SK-N-SH (cell line): ENCODE measurements around the gene MALRD1. TPM values are rescaled to one million over a fixed set of nuclear protein-coding genes. Genes with fewer than 3 reads are reported as not detected.

Experiments
- CTCF ChIA-PET: fragments of 300-600, 350-600 bp; formaldehyde crosslinking; extraction: SDS; loops from one replicate; lab custom pipeline; 2021; lab: Yijun Ruan, JAX
- POLR2A ChIA-PET: fragments of 350-600 bp; sonication (Branson Sonifier 250); formaldehyde crosslinking; extraction: SDS; loops from one replicate; lab custom pipeline; 2020; ENCODE audit warnings: antibody characterized with exemption, inconsistent platforms; lab: Yijun Ruan, JAX
- DNase-seq: peaks from one replicate; pipeline ENCODE4 v3.0.0; 2012
- H2AFZ ChIP-seq: fragments of 200-600 bp; sonication (generic); 2 replicates; pipeline ENCODE4 v1.8.1; 2016; ENCODE audit warnings: antibody characterized with exemption, mild to moderate bottlenecking, low read depth
- H3F3A ChIP-seq: fragments of 200-600 bp; sonication (generic); replicated peaks from 2 replicates; pipeline ENCODE3; 2016; ENCODE audit warnings: antibody characterized with exemption, mild to moderate bottlenecking; ENCODE audit not compliant: insufficient read depth
- H3K27ac ChIP-seq, 2 experiments: fragments of 200-500 bp in 1 of 2; fragments of 200-600 bp in 1 of 2; sonication (Bioruptor generic) in 1 of 2; sonication (generic), shearing (Covaris generic) in 1 of 2; 2 replicates each; pipeline versions ENCODE4 v1.5.1 to v1.6.1; 2014 to 2016; ENCODE audit warnings: low read depth in 2 of 2, inconsistent platforms in 1 of 2, low read length in 1 of 2, mild to moderate bottlenecking in 1 of 2, mixed read lengths in 1 of 2
- H3K27me3 ChIP-seq: fragments of 200-600 bp; sonication (generic), shearing (Covaris generic); 2 replicates; pipeline ENCODE4 v1.6.1; 2016; ENCODE audit warnings: mixed run types; ENCODE audit not compliant: insufficient read depth
- H3K36me3 ChIP-seq, 2 experiments: fragments of 200-500 bp in 1 of 2; fragments of 200-600 bp in 1 of 2; sonication (Bioruptor generic) in 1 of 2; sonication (generic) in 1 of 2; replicated peaks in 1 of 2; 2 replicates each; pipeline versions ENCODE3 to v1.5.1; 2014 to 2016; ENCODE audit warnings: low read length in 1 of 2, mild to moderate bottlenecking in 1 of 2; ENCODE audit not compliant: insufficient read depth in 2 of 2, control insufficient read depth in 1 of 2
- H3K4me1 ChIP-seq, 2 experiments: fragments of 200-500 bp in 1 of 2; fragments of 200-600 bp in 1 of 2; sonication (Bioruptor generic) in 1 of 2; sonication (generic), shearing (Covaris generic) in 1 of 2; 2 replicates each; pipeline versions ENCODE4 v1.5.1 to v1.6.1; 2014 to 2016; ENCODE audit warnings: low read depth in 1 of 2, low read length in 1 of 2, mixed run types in 1 of 2; ENCODE audit not compliant: insufficient read depth in 2 of 2, control insufficient read depth in 1 of 2
- H3K4me2 ChIP-seq: fragments of 200-600 bp; sonication (generic), shearing (Covaris generic); 2 replicates; pipeline ENCODE4 v1.6.1; 2017; ENCODE audit warnings: mixed run types
- H3K4me3 ChIP-seq, 2 experiments: fragments of 200-500 bp in 1 of 2; fragments of 200-600 bp in 1 of 2; sonication (Bioruptor generic) in 1 of 2; sonication (generic), shearing (Covaris generic) in 1 of 2; 2 replicates each; pipeline versions ENCODE4 v1.5.1 to v1.8.1; 2014 to 2016; ENCODE audit warnings: low read depth in 2 of 2, inconsistent platforms in 1 of 2, low read length in 1 of 2, mild to moderate bottlenecking in 1 of 2, mixed read lengths in 1 of 2, moderate library complexity in 1 of 2
- H3K79me2 ChIP-seq: fragments of 200-600 bp; sonication (generic); 2 replicates; pipeline ENCODE4 v1.8.1; 2017; ENCODE audit warnings: mild to moderate bottlenecking; ENCODE audit not compliant: insufficient read depth
- H3K9ac ChIP-seq: fragments of 200-600 bp; sonication (generic); 2 replicates; pipeline ENCODE4 v1.6.1; 2017; ENCODE audit warnings: mixed run types
- H3K9me2 ChIP-seq: fragments of 200-600 bp; sonication (generic); 2 replicates; pipeline ENCODE4 v1.6.1; 2017; ENCODE audit warnings: mixed run types
- H3K9me3 ChIP-seq: fragments of 200-600 bp; sonication (generic); 2 replicates; pipeline ENCODE4 v1.6.1; 2017; ENCODE audit warnings: mixed run types, mild to moderate bottlenecking, moderate library complexity
- H4K20me1 ChIP-seq: fragments of 200-600 bp; sonication (generic); 2 replicates; pipeline ENCODE4 v1.6.1; 2017; ENCODE audit warnings: mild to moderate bottlenecking, mixed run types; ENCODE audit not compliant: insufficient read depth
- FOSL2 ChIP-seq: IDR thresholded peaks from 2 replicates; pipeline ENCODE4 v1.4.0; 2012; ENCODE audit warnings: low read depth, mild to moderate bottlenecking, moderate library complexity, borderline replicate concordance
- FOXM1 ChIP-seq: IDR thresholded peaks from 2 replicates; pipeline ENCODE4 v1.4.0; 2012; ENCODE audit warnings: low read depth, mild to moderate bottlenecking
- GABPA ChIP-seq: IDR thresholded peaks from 2 replicates; pipeline ENCODE4 v1.4.0; 2012; ENCODE audit warnings: low read depth, mild to moderate bottlenecking
- JUND ChIP-seq: IDR thresholded peaks from 2 replicates; pipeline ENCODE4 v1.4.0; 2012
- MEF2A ChIP-seq: IDR thresholded peaks from 2 replicates; pipeline ENCODE4 v1.4.0; 2012; ENCODE audit warnings: low read depth, borderline replicate concordance
- MXI1 ChIP-seq: IDR thresholded peaks from 2 replicates; pipeline ENCODE4 v1.6.1; 2012; ENCODE audit warnings: mild to moderate bottlenecking, low read depth, low read length, improper control_type of control experiment
- NFIC ChIP-seq: IDR thresholded peaks from 2 replicates; pipeline ENCODE4 v1.4.0; 2012; ENCODE audit warnings: borderline replicate concordance
- NRF1 ChIP-seq: IDR thresholded peaks from 2 replicates; pipeline ENCODE4 v1.6.1; 2012; ENCODE audit warnings: low read depth, mild to moderate bottlenecking, low read length
- RCOR1 ChIP-seq: fragments of 150-350 bp; IDR thresholded peaks from 2 replicates; pipeline ENCODE4 v1.6.1; 2017; ENCODE audit warnings: antibody characterized with exemption, low read length
- RXRA ChIP-seq: IDR thresholded peaks from 2 replicates; pipeline ENCODE4 v1.4.0; 2012; ENCODE audit warnings: low read depth, mild to moderate bottlenecking, borderline replicate concordance
- SIN3A ChIP-seq: IDR thresholded peaks from 2 replicates; pipeline ENCODE4 v1.6.1; 2012; ENCODE audit warnings: low read depth, mild to moderate bottlenecking, low read length, moderate library complexity, borderline replicate concordance
- TAF1 ChIP-seq: IDR thresholded peaks from 2 replicates; pipeline ENCODE4 v1.6.1; 2012; ENCODE audit warnings: low read depth, mild to moderate bottlenecking, low read length, moderate library complexity, borderline replicate concordance
- TCF12 ChIP-seq: IDR thresholded peaks from 2 replicates; pipeline ENCODE4 v1.4.0; 2012
- TEAD4 ChIP-seq: IDR thresholded peaks from 2 replicates; pipeline ENCODE4 v1.4.0; 2012; ENCODE audit warnings: mild to moderate bottlenecking, borderline replicate concordance; ENCODE audit not compliant: insufficient read depth
- WGBS: methylation state at CpG from one replicate; pipeline ENCODE4 v1.1.6; 2017; ENCODE audit warnings: low lambda C conversion rate; 5-methylcytosine and 5-hydroxymethylcytosine counted together
- polyA plus RNA-seq, 3 experiments: library from polyadenylated mRNA; depleted of rRNA; stranded (reverse); fragments of >200 nt; gene quantifications; 2 replicates each; pipeline ENCODE4 v1.2.3, GENCODE V29; 2012
- TF ChIP-seq, protein P1 (sequence below): IDR thresholded peaks from 2 replicates; pipeline ENCODE4; 2012
- TF ChIP-seq, protein P2 (sequence below): IDR thresholded peaks from 2 replicates; pipeline ENCODE4 v1.4.0; 2012; ENCODE audit warnings: low read depth
- TF ChIP-seq, protein P3 (sequence below): IDR thresholded peaks from 2 replicates; pipeline ENCODE4 v1.4.0; 2012; ENCODE audit warnings: low read depth, borderline replicate concordance
- TF ChIP-seq, protein P4 (sequence below): IDR thresholded peaks from 2 replicates; pipeline ENCODE4 v1.4.0; 2012; ENCODE audit warnings: low read depth, borderline replicate concordance

Gene MALRD1
- polyA plus RNA-seq, 1 of the 3 experiments (the other 2 are of a cell fraction) = not detected

DNA sequence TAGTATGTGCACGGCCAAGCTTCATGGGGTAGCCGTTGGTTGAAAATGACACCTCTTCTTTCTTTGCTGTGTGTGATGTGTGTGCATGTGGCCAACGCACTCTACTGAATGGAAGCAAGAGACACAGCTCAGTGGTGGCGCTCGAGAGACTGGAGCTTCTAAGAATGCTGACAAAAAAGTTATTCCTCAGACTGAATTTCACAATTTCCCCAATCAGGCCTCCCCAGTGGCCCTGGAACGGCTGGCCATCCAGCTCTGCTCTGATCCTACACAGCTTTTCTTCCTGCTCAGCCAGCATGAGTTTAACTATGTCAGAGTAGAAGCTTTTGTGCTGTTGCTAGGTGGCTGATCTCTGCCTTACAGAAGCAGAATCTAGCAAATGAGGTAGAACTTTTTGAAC lies 581.0 kb downstream of the MALRD1 start:
- 0 out of 2 replicates have a peak overlapping the region, but pooled peaks have one; percentile 18 for H2AFZ ChIP-seq
- H3K4me2 ChIP-seq = no peak overlapping the region
- H3K9ac ChIP-seq = no peak overlapping the region
- no peaks in the 10 kb centered on the region for H3F3A ChIP-seq
- no peaks in the 10 kb centered on the region for H3K9me3 ChIP-seq
- H3K27me3 ChIP-seq = no peaks in the 10 kb centered on the region
- H3K79me2 ChIP-seq = no peaks in the 10 kb centered on the region
- no peak overlapping the region for H3K4me3 ChIP-seq
- no peak overlapping the region for H3K27ac ChIP-seq
- TF ChIP-seq FOXM1 (no peak), RCOR1 (no peak), GABPA (no peak), NFIC (no peak), SIN3A (no peak), TCF12 (no peak), FOSL2 (no peak), JUND (no peak)
- TF ChIP-seq, protein P1, sequence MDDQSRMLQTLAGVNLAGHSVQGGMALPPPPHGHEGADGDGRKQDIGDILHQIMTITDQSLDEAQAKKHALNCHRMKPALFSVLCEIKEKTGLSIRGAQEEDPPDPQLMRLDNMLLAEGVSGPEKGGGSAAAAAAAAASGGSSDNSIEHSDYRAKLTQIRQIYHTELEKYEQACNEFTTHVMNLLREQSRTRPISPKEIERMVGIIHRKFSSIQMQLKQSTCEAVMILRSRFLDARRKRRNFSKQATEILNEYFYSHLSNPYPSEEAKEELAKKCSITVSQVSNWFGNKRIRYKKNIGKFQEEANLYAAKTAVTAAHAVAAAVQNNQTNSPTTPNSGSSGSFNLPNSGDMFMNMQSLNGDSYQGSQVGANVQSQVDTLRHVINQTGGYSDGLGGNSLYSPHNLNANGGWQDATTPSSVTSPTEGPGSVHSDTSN = no peak
- TF ChIP-seq, protein P2, sequence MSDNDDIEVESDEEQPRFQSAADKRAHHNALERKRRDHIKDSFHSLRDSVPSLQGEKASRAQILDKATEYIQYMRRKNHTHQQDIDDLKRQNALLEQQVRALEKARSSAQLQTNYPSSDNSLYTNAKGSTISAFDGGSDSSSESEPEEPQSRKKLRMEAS = no peak
- TF ChIP-seq, protein P3, sequence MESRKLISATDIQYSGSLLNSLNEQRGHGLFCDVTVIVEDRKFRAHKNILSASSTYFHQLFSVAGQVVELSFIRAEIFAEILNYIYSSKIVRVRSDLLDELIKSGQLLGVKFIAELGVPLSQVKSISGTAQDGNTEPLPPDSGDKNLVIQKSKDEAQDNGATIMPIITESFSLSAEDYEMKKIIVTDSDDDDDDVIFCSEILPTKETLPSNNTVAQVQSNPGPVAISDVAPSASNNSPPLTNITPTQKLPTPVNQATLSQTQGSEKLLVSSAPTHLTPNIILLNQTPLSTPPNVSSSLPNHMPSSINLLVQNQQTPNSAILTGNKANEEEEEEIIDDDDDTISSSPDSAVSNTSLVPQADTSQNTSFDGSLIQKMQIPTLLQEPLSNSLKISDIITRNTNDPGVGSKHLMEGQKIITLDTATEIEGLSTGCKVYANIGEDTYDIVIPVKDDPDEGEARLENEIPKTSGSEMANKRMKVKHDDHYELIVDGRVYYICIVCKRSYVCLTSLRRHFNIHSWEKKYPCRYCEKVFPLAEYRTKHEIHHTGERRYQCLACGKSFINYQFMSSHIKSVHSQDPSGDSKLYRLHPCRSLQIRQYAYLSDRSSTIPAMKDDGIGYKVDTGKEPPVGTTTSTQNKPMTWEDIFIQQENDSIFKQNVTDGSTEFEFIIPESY = no peak
- TF ChIP-seq, all 33 proteins: peak for 0
- Histone ChIP-seq H4K20me1 (no peaks in the 10 kb centered on the region), H3K36me3 (no peaks in the 10 kb centered on the region), H3K4me1 (no peaks in the 10 kb centered on the region), H3K9me2 (no peaks in the 10 kb centered on the region)
- POLR2A ChIA-PET = no interaction called here
- WGBS = 84% methylated on average over 6 of the region's 6 CpGs
- no peak for DNase-seq
- CTCF ChIA-PET = no interaction called here

DNA sequence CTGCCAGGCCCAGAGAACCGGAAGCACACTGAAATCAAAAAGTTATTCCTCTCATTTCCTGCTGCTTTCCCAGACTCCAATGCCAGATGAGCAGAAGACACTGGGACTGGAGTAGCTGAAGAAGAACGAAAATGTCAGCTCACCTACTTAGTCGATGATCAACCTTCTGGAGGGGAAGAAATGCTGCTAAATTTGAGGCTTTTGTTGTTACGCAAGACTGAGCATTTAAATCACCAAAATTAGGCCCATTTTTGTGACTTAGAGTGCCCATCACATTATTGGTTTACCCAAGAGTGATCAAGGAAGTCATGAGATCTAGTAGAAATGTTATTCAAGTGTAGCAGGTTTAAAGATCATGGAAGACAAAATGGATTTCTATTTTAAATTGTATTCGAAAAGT lies 585.6 kb downstream of the MALRD1 start:
- peaks cover 0 to 6% of the 10 kb centered on the region in 2 experiments; a peak in 1 of 4 replicates for H3K4me1 ChIP-seq
- no peaks in the 10 kb centered on the region for H3K9me3 ChIP-seq
- no peak overlapping the region for H3K27ac ChIP-seq
- ChIA-PET POLR2A (no interaction called here), CTCF (no interaction called here)
- H3F3A ChIP-seq = peaks cover 13% of the 10 kb centered on the region
- no peaks in the 10 kb centered on the region for H3K9me2 ChIP-seq
- H3K4me2 ChIP-seq = no peak overlapping the region
- no peaks in the 10 kb centered on the region for H4K20me1 ChIP-seq
- H3K79me2 ChIP-seq = no peaks in the 10 kb centered on the region
- H3K27me3 ChIP-seq = no peaks in the 10 kb centered on the region
- 69% methylated on average over 5 of the region's 5 CpGs for WGBS
- H3K9ac ChIP-seq = no peak overlapping the region
- DNase-seq = no peak
- H3K36me3 ChIP-seq = no peaks in the 10 kb centered on the region
- H2AFZ ChIP-seq = no peak overlapping the region
- no peak overlapping the region for H3K4me3 ChIP-seq
- no peak for TF ChIP-seq TAF1
- no peak for TF ChIP-seq RXRA
- TF ChIP-seq, protein P2 = no peak
- TF ChIP-seq MXI1 = no peak
- TF ChIP-seq FOXM1 = no peak
- TF ChIP-seq, protein P4, sequence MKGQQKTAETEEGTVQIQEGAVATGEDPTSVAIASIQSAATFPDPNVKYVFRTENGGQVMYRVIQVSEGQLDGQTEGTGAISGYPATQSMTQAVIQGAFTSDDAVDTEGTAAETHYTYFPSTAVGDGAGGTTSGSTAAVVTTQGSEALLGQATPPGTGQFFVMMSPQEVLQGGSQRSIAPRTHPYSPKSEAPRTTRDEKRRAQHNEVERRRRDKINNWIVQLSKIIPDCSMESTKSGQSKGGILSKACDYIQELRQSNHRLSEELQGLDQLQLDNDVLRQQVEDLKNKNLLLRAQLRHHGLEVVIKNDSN = no peak
- no peak for TF ChIP-seq RCOR1
- no peak for TF ChIP-seq NRF1
- no peak for TF ChIP-seq MEF2A
- TF ChIP-seq TEAD4 = no peak
- TF ChIP-seq, protein P3 = no peak
